ENCODE results near the gene HDDC3. TPM values are rescaled to one million over a fixed set of nuclear protein-coding genes. Genes with fewer than 3 reads are reported as not detected.

The HDDC3 gene
- polyA plus RNA-seq, 1 of the 3 experiments (the other 2 are of a cell fraction) = 25.8 TPM

- H3K9me3 ChIP-seq = no peaks in the 10 kb centered on the region
- H3K4me3 ChIP-seq (ENCODE audit: low read depth in 2 of 2, low read length in 1 of 2) = no peak overlapping the region
- ChIA-PET POLR2A (no interaction called here), CTCF (interaction anchor here (0.6 kb wide), 1 partner anchor 26 kb away, joined by 3 read pairs; no protein-coding TSS in a partner anchor)
- H3K9ac ChIP-seq = no peak overlapping the region
- no peak overlapping the region for H3K4me2 ChIP-seq
- H3K27me3 ChIP-seq (ENCODE audit: insufficient read depth) = no peaks in the 10 kb centered on the region
- no peaks in the 10 kb centered on the region for H3K9me2 ChIP-seq
- 77% methylated on average over 4 of the region's 8 CpGs for whole genome bisulfite sequencing (ENCODE audit: low lambda C conversion rate)
- H3K79me2 ChIP-seq (ENCODE audit: insufficient read depth) = no peaks in the 10 kb centered on the region
- H2AFZ ChIP-seq (ENCODE audit: low read depth) = no peak overlapping the region
- H3K4me1 ChIP-seq (ENCODE audit: control insufficient read depth in 1 of 2, insufficient read depth in 2 of 2, low read depth in 1 of 2, low read length in 1 of 2) = peaks cover 0 to 8% of the 10 kb centered on the region in 2 experiments; a peak in 1 of 4 replicates
- DNase-seq = no peak
- TF ChIP-seq MXI1 (IDR thresholded peaks at IDR 0.05; ENCODE audit: low read depth, low read length) = no peak
- TF ChIP-seq NRF1 (IDR thresholded peaks at IDR 0.05; ENCODE audit: low read depth, low read length) = no peak
- no peak for TF ChIP-seq POLR2AphosphoS5 (IDR thresholded peaks at IDR 0.05; ENCODE audit: low read depth, low read length)
- TF ChIP-seq ELF1 (IDR thresholded peaks at IDR 0.05) = no peak
- no peak for TF ChIP-seq TEAD4 (IDR thresholded peaks at IDR 0.05; ENCODE audit: borderline replicate concordance, insufficient read depth)
- TF ChIP-seq, protein P1, sequence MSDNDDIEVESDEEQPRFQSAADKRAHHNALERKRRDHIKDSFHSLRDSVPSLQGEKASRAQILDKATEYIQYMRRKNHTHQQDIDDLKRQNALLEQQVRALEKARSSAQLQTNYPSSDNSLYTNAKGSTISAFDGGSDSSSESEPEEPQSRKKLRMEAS (IDR thresholded peaks at IDR 0.05; ENCODE audit: low read depth) = no peak
- TF ChIP-seq USF2 (IDR thresholded peaks at IDR 0.05; ENCODE audit: borderline replicate concordance, low read depth, low read length) = no peak
- no peak for TF ChIP-seq GABPA (IDR thresholded peaks at IDR 0.05; ENCODE audit: low read depth)
- TF ChIP-seq MEF2A (IDR thresholded peaks at IDR 0.05; ENCODE audit: borderline replicate concordance, low read depth) = no peak
- TF ChIP-seq, protein P2, sequence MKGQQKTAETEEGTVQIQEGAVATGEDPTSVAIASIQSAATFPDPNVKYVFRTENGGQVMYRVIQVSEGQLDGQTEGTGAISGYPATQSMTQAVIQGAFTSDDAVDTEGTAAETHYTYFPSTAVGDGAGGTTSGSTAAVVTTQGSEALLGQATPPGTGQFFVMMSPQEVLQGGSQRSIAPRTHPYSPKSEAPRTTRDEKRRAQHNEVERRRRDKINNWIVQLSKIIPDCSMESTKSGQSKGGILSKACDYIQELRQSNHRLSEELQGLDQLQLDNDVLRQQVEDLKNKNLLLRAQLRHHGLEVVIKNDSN (IDR thresholded peaks at IDR 0.05; ENCODE audit: borderline replicate concordance, low read depth) = no peak
- TF ChIP-seq RCOR1 (IDR thresholded peaks at IDR 0.05; ENCODE audit: low read length) = no peak
- TF ChIP-seq SIN3A (IDR thresholded peaks at IDR 0.05; ENCODE audit: borderline replicate concordance, low read depth, low read length) = no peak
- TF ChIP-seq SMC3 (IDR thresholded peaks at IDR 0.05; ENCODE audit: low read depth, low read length) = no peak
- TF ChIP-seq RFX5 (IDR thresholded peaks at IDR 0.05; ENCODE audit: low read length) = no peak
- no peak for TF ChIP-seq GATA2 (CRISPR knock-in tag; IDR thresholded peaks at IDR 0.05)
- TF ChIP-seq FOSL2 (IDR thresholded peaks at IDR 0.05; ENCODE audit: borderline replicate concordance, low read depth) = no peak
- no peaks in the 10 kb centered on the region for H3F3A ChIP-seq (replicated peaks; ENCODE audit: insufficient read depth)
- no peak overlapping the region for H3K27ac ChIP-seq (ENCODE audit: low read depth in 2 of 2, low read length in 1 of 2)
- no peaks in the 10 kb centered on the region for H4K20me1 ChIP-seq (ENCODE audit: insufficient read depth)
- no peaks in the 10 kb centered on the region for H3K36me3 ChIP-seq (replicated peaks in 1 of 2; ENCODE audit: control insufficient read depth in 1 of 2, insufficient read depth in 2 of 2, low read length in 1 of 2)
These were observed 40.9 kb downstream of the HDDC3 start for GRCh38 chr15:90891346-90891949.

GRCh38 chr15:90890839-90891238 lies 41.5 kb downstream of the HDDC3 start:
- POLR2A ChIA-PET = no interaction called here
- WGBS (ENCODE audit: low lambda C conversion rate) = 75% methylated on average over 6 of the region's 12 CpGs
- no peaks in the 10 kb centered on the region for H3K79me2 ChIP-seq (ENCODE audit: insufficient read depth)
- H3K9ac ChIP-seq = no peak overlapping the region
- no peak overlapping the region for H3K27ac ChIP-seq (ENCODE audit: low read depth in 2 of 2, low read length in 1 of 2)
- H4K20me1 ChIP-seq (ENCODE audit: insufficient read depth) = no peaks in the 10 kb centered on the region
- H3K27me3 ChIP-seq (ENCODE audit: insufficient read depth) = no peaks in the 10 kb centered on the region
- no peaks in the 10 kb centered on the region for H3K36me3 ChIP-seq (replicated peaks in 1 of 2; ENCODE audit: control insufficient read depth in 1 of 2, insufficient read depth in 2 of 2, low read length in 1 of 2)
- CTCF ChIA-PET = interaction anchor here (0.6 to 0.9 kb wide), 2 partner anchors 26 to 243 kb away, joined by 3 to 4 read pairs; no protein-coding TSS in a partner anchor
- H3K9me3 ChIP-seq = no peaks in the 10 kb centered on the region
- no peak overlapping the region for H3K4me2 ChIP-seq
- no peaks in the 10 kb centered on the region for H3K9me2 ChIP-seq
- no peaks in the 10 kb centered on the region for H3F3A ChIP-seq (replicated peaks; ENCODE audit: insufficient read depth)
- TF ChIP-seq, protein P1 (IDR thresholded peaks at IDR 0.05; ENCODE audit: low read depth) = no peak
- no peak for TF ChIP-seq RAD21 (IDR thresholded peaks at IDR 0.05; ENCODE audit: low read length)
- no peak for TF ChIP-seq EP300 (IDR thresholded peaks at IDR 0.05; ENCODE audit: borderline replicate concordance in 1 of 2, low read depth in 1 of 2, low read length in 1 of 2)
- TF ChIP-seq, protein P3, sequence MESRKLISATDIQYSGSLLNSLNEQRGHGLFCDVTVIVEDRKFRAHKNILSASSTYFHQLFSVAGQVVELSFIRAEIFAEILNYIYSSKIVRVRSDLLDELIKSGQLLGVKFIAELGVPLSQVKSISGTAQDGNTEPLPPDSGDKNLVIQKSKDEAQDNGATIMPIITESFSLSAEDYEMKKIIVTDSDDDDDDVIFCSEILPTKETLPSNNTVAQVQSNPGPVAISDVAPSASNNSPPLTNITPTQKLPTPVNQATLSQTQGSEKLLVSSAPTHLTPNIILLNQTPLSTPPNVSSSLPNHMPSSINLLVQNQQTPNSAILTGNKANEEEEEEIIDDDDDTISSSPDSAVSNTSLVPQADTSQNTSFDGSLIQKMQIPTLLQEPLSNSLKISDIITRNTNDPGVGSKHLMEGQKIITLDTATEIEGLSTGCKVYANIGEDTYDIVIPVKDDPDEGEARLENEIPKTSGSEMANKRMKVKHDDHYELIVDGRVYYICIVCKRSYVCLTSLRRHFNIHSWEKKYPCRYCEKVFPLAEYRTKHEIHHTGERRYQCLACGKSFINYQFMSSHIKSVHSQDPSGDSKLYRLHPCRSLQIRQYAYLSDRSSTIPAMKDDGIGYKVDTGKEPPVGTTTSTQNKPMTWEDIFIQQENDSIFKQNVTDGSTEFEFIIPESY (IDR thresholded peaks at IDR 0.05; ENCODE audit: borderline replicate concordance, low read depth) = no peak
- no peak for TF ChIP-seq MXI1 (IDR thresholded peaks at IDR 0.05; ENCODE audit: low read depth, low read length)
- no peak overlapping the region for H2AFZ ChIP-seq (ENCODE audit: low read depth)
- no peak for DNase-seq
- peaks cover 0 to 8% of the 10 kb centered on the region in 2 experiments; a peak in 1 of 4 replicates for H3K4me1 ChIP-seq (ENCODE audit: control insufficient read depth in 1 of 2, insufficient read depth in 2 of 2, low read depth in 1 of 2, low read length in 1 of 2)
- no peak overlapping the region for H3K4me3 ChIP-seq (ENCODE audit: low read depth in 2 of 2, low read length in 1 of 2)

All from SK-N-SH (cell line).